DOHH2 (cell line): ENCODE measurements around the gene UGT1A3.

Experiments
- H3F3A ChIP-seq: fragments of 200-600 bp; sonication (generic), shearing (Covaris generic); 2 replicates; pipeline ENCODE4 v1.6.0; 2016; ENCODE audit warnings: antibody characterized with exemption, mild to moderate bottlenecking; ENCODE audit not compliant: control insufficient read depth, insufficient read depth
- H3K27ac ChIP-seq: fragments of 200-600 bp; sonication (generic); 2 replicates; pipeline ENCODE4 v1.5.1; 2014; ENCODE audit warnings: low read depth, mild to moderate bottlenecking, low read length, moderate library complexity
- H3K27me3 ChIP-seq: fragments of 200-600 bp; sonication (generic); 2 replicates; pipeline ENCODE4 v1.6.1; 2014; ENCODE audit warnings: mild to moderate bottlenecking, low read length, mixed read lengths; ENCODE audit not compliant: control insufficient read depth
- H3K36me3 ChIP-seq: fragments of 200-600 bp; sonication (generic); 2 replicates; pipeline ENCODE4 v1.6.1; 2014; ENCODE audit warnings: mild to moderate bottlenecking, low read length, moderate library complexity, mixed read lengths; ENCODE audit not compliant: control insufficient read depth
- H3K4me1 ChIP-seq: fragments of 200-600 bp; sonication (generic); 2 replicates; pipeline ENCODE4 v1.6.1; 2014; ENCODE audit warnings: mild to moderate bottlenecking, low read length, mixed read lengths; ENCODE audit not compliant: control insufficient read depth
- H3K4me2 ChIP-seq: fragments of 200-600 bp; sonication (generic); 2 replicates; pipeline ENCODE4 v1.6.0; 2014; ENCODE audit warnings: mild to moderate bottlenecking, low read length, moderate library complexity
- H3K4me3 ChIP-seq: fragments of 200-600 bp; sonication (generic); 2 replicates; pipeline ENCODE4 v1.5.1; 2014; ENCODE audit warnings: mild to moderate bottlenecking, low read length, mixed read lengths
- H3K79me2 ChIP-seq: fragments of 200-600 bp; sonication (generic); 2 replicates; pipeline ENCODE4 v1.6.1; 2014; ENCODE audit warnings: mild to moderate bottlenecking, low read length, mixed read lengths; ENCODE audit not compliant: control insufficient read depth
- H3K9me2 ChIP-seq: fragments of 200-600 bp; sonication (generic); replicated peaks from 2 replicates; pipeline ENCODE4 v1.6.1; 2014; ENCODE audit warnings: mild to moderate bottlenecking, low read length, mixed read lengths; ENCODE audit not compliant: control insufficient read depth
- H3K9me3 ChIP-seq: fragments of 200-600 bp; sonication (generic); 2 replicates; pipeline ENCODE4 v1.6.1; 2014; ENCODE audit warnings: antibody characterized with exemption, low read length, mixed read lengths; ENCODE audit not compliant: control insufficient read depth, insufficient read depth
- H4K20me1 ChIP-seq: fragments of 200-600 bp; sonication (generic); 2 replicates; pipeline ENCODE4 v1.6.0; 2014; ENCODE audit warnings: low read depth, mild to moderate bottlenecking, antibody characterized with exemption, low read length, moderate library complexity; ENCODE audit not compliant: control insufficient read depth, insufficient read depth
- EZH2phosphoT487 ChIP-seq: fragments of 200-600 bp; sonication (generic); IDR thresholded peaks from 2 replicates; pipeline ENCODE4 v1.6.1; 2017; ENCODE audit warnings: borderline replicate concordance, mild to moderate bottlenecking, antibody characterized with exemption, low read length, moderate library complexity, mixed read lengths
- TF ChIP-seq, protein P1 (sequence below): fragments of 200-600 bp; sonication (generic); IDR thresholded peaks from one replicate; pipeline ENCODE4 v1.5.1; 2014; ENCODE audit warnings: antibody characterized with exemption, mild to moderate bottlenecking, low read depth, low read length; ENCODE audit not compliant: poor library complexity, severe bottlenecking

The UGT1A3 gene

DNA sequence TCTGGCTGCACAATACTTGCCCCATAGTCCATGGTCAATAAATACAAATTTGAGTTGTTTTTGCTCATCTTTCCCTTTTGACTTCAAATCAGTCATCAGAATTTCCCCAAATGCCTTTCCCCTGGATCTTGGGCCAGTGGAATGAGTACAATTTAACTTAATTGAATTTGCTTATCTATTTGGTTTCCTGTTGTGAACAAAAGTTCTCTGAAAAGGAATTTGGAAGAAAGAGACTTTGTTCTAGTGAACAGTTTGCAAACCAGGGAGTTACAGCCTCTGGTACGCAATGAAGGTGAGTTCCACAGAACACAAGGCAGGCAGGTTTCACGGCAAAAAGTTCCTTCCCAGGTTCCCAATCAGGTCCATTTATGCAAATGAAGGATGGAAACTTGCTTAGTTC lies 30.0 kb downstream of the UGT1A3 start:
- Histone ChIP-seq H3K4me2 (no peak overlapping the region), H3F3A (no peaks in the 10 kb centered on the region), H3K9me3 (no peaks in the 10 kb centered on the region), H4K20me1 (no peaks in the 10 kb centered on the region), H3K4me1 (no peaks in the 10 kb centered on the region), H3K4me3 (no peak overlapping the region), H3K9me2 (no peaks in the 10 kb centered on the region), H3K27me3 (peaks cover 3% of the 10 kb centered on the region), H3K79me2 (no peaks in the 10 kb centered on the region), H3K36me3 (no peaks in the 10 kb centered on the region), H3K27ac (no peak overlapping the region)
- TF ChIP-seq, protein P1, sequence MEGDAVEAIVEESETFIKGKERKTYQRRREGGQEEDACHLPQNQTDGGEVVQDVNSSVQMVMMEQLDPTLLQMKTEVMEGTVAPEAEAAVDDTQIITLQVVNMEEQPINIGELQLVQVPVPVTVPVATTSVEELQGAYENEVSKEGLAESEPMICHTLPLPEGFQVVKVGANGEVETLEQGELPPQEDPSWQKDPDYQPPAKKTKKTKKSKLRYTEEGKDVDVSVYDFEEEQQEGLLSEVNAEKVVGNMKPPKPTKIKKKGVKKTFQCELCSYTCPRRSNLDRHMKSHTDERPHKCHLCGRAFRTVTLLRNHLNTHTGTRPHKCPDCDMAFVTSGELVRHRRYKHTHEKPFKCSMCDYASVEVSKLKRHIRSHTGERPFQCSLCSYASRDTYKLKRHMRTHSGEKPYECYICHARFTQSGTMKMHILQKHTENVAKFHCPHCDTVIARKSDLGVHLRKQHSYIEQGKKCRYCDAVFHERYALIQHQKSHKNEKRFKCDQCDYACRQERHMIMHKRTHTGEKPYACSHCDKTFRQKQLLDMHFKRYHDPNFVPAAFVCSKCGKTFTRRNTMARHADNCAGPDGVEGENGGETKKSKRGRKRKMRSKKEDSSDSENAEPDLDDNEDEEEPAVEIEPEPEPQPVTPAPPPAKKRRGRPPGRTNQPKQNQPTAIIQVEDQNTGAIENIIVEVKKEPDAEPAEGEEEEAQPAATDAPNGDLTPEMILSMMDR, result no peak
- no peak for TF ChIP-seq EZH2phosphoT487

DNA sequence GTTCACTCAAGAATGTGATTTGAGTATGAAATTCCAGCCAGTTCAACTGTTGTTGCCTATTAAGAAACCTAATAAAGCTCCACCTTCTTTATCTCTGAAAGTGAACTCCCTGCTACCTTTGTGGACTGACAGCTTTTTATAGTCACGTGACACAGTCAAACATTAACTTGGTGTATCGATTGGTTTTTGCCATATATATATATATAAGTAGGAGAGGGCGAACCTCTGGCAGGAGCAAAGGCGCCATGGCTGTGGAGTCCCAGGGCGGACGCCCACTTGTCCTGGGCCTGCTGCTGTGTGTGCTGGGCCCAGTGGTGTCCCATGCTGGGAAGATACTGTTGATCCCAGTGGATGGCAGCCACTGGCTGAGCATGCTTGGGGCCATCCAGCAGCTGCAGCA lies 31.2 kb downstream of the UGT1A3 start, which contains the start of gene UGT1A1:
UGT1A1 (plus strand) TSS at position 228 of the 400 bp plus-strand sequence; CDS start at position 246, 18 bp downstream.
- H3K36me3 ChIP-seq, result no peaks in the 10 kb centered on the region
- no peaks in the 10 kb centered on the region for H4K20me1 ChIP-seq
- no peak within 1 kb of the TSS for H3K4me3 ChIP-seq
- H3K27me3 ChIP-seq, result peaks cover 6% of the 10 kb centered on the region
- H3F3A ChIP-seq, result no peaks in the 10 kb centered on the region
- H3K4me1 ChIP-seq, result no peaks in the 10 kb centered on the region
- no peak within 1 kb of the TSS for H3K4me2 ChIP-seq
- no peaks in the 10 kb centered on the region for H3K79me2 ChIP-seq
- TF ChIP-seq, protein P1, result no peak
- no peak for TF ChIP-seq EZH2phosphoT487
- H3K9me3 ChIP-seq, result no peaks in the 10 kb centered on the region
- no peaks in the 10 kb centered on the region for H3K9me2 ChIP-seq
- no peak within 1 kb of the TSS for H3K27ac ChIP-seq

DNA sequence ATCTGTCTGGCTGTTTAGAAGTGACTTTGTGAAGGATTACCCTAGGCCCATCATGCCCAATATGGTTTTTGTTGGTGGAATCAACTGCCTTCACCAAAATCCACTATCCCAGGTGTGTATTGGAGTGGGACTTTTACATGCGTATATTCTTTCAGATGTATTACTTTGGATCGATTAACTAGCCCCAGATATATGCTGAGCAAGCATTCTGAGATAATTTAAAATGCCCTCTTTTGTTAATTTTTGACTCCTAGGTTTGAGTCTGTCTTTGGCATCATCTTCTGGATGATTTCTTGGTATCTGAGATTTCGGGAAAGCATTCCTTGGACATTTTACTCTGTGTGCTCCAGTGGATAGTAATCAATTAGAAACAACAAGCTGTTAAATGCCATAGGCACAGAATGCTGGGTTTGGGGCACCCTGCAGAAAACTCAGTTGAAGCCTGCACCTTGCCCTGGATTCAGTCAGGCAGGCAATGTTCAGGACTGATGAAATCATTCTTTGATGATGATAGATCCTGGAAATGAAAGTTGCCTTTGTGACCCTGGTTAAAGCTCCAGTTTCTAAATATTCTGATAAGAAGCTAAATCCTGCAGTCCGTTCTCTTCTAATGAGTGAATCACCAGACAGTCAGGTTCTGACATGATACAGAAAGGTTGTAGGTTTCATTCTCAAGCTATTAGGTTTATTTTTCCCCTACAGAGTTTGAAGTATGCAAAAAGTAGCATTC lies 32.4 kb downstream of the UGT1A3 start:
- Histone ChIP-seq H4K20me1 (no peaks in the 10 kb centered on the region), H3K4me2 (no peak overlapping the region), H3K4me3 (no peak overlapping the region), H3F3A (no peaks in the 10 kb centered on the region), H3K4me1 (no peaks in the 10 kb centered on the region), H3K9me3 (no peaks in the 10 kb centered on the region), H3K27ac (no peak overlapping the region), H3K36me3 (no peaks in the 10 kb centered on the region), H3K27me3 (peaks cover 6% of the 10 kb centered on the region), H3K79me2 (no peaks in the 10 kb centered on the region), H3K9me2 (no peaks in the 10 kb centered on the region)
- TF ChIP-seq, protein P1, result no peak
- no peak for TF ChIP-seq EZH2phosphoT487
